Measurements from ENCODE around the gene PCTP. TPM values are rescaled to one million over a fixed set of nuclear protein-coding genes. Genes with fewer than 3 reads are reported as not detected.

Gene PCTP
- total RNA-seq, 1 experiment from 2014 or later, result 17.1 TPM

DNA sequence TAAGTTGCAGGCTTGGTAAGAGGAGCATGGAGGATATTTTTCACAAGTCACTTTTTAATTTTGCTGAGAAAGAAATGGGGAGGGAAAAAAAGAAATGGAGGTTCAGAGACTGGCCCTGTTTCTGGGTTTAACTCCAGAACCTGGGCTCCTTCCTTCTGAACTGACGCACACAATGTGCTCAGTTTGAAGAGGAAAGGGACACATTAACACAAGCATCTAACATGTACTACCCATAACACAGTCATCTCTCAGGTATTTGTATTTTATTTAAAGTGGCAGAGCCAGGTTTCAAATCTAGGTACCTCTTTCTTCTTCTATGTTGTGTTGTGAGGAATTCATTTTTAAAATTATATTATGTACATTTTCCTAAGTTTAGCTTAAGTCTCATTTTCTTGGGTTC, 22.9 kb upstream of the PCTP start:
- Mint-ChIP-seq H3K36me3 (ENCODE audit: insufficient read depth in 1 of 3, low read depth in 3 of 3) (no peaks in the 10 kb centered on the region), H3K27me3 (ENCODE audit: low read depth) (no peaks in the 10 kb centered on the region), H3K4me1 (peaks cover 40 to 56% of the 10 kb centered on the region in 2 experiments), H3K4me3 (no peak overlapping the region), H3K27ac (no peak overlapping the region), H3K9me3 (no peaks in the 10 kb centered on the region)
- Histone ChIP-seq H2BK20ac (ENCODE audit: low read depth, low read length, poor library complexity, severe bottlenecking) (no peak overlapping the region), H2AFZ (ENCODE audit: low read length) (no peak overlapping the region), H4K91ac (ENCODE audit: insufficient read length, low read depth, low read length) (no peak overlapping the region), H3K79me2 (ENCODE audit: insufficient read depth, low read length) (no peaks in the 10 kb centered on the region), H2AK5ac (ENCODE audit: insufficient read length, low read length) (no peak overlapping the region), H3K27ac (ENCODE audit: insufficient read length, low read depth, low read length) (no peak overlapping the region), H3K56ac (ENCODE audit: insufficient read length, low read depth, low read length) (no peak overlapping the region), H2BK120ac (ENCODE audit: low read depth, low read length, poor library complexity, severe bottlenecking) (no peak overlapping the region), H2BK12ac (ENCODE audit: insufficient read length, low read depth, low read length) (no peak overlapping the region), H3K9ac (ENCODE audit: extremely low read depth, insufficient read length, low read length) (no peak overlapping the region), H4K8ac (replicated peaks; ENCODE audit: insufficient read length, low read depth, low read length) (no peak overlapping the region), H3K9me3 (ENCODE audit: control insufficient read depth, low read depth, low read length) (no peaks in the 10 kb centered on the region), H3K4me1 (ENCODE audit: insufficient read depth, low read length) (peaks cover 9% of the 10 kb centered on the region; the same call in 1 of the 2 replicates), H3K14ac (ENCODE audit: insufficient read depth, low read length) (no peak overlapping the region), H2BK15ac (ENCODE audit: low read depth, low read length) (no peak overlapping the region), H3K79me1 (ENCODE audit: insufficient read depth, low read depth, low read length, poor library complexity, severe bottlenecking) (no peaks in the 10 kb centered on the region), H3T11ph (ENCODE audit: low read length) (no peak overlapping the region), H3K23me2 (ENCODE audit: insufficient read length, low read depth, low read length, poor library complexity, severe bottlenecking) (no peaks in the 10 kb centered on the region), H4K5ac (ENCODE audit: insufficient read length, low read depth, low read length) (no peak overlapping the region), H3K4me2 (ENCODE audit: insufficient read depth, insufficient read length, low read length) (no peak overlapping the region), H3K27me3 (ENCODE audit: insufficient read depth, low read length) (0 out of 2 replicates have a peak, but pooled peaks cover 3% of the 10 kb centered on the region), H4K20me1 (ENCODE audit: control insufficient read depth, insufficient read depth, insufficient read length) (no peaks in the 10 kb centered on the region), H3K23ac (ENCODE audit: insufficient read length, low read depth, low read length) (no peak overlapping the region), H2BK5ac (ENCODE audit: insufficient read length, low read length) (no peak overlapping the region), H3K4ac (ENCODE audit: low read depth, low read length) (no peak overlapping the region), H3K18ac (ENCODE audit: insufficient read length, low read depth, low read length) (no peak overlapping the region)
- TF ChIP-seq, protein P1, sequence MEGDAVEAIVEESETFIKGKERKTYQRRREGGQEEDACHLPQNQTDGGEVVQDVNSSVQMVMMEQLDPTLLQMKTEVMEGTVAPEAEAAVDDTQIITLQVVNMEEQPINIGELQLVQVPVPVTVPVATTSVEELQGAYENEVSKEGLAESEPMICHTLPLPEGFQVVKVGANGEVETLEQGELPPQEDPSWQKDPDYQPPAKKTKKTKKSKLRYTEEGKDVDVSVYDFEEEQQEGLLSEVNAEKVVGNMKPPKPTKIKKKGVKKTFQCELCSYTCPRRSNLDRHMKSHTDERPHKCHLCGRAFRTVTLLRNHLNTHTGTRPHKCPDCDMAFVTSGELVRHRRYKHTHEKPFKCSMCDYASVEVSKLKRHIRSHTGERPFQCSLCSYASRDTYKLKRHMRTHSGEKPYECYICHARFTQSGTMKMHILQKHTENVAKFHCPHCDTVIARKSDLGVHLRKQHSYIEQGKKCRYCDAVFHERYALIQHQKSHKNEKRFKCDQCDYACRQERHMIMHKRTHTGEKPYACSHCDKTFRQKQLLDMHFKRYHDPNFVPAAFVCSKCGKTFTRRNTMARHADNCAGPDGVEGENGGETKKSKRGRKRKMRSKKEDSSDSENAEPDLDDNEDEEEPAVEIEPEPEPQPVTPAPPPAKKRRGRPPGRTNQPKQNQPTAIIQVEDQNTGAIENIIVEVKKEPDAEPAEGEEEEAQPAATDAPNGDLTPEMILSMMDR (conservative IDR thresholded peaks at IDR 0.05), result no peak
- no CpG with 5 or more reads among the region's 1 CpG for whole genome bisulfite sequencing (ENCODE audit: extremely low coverage, insufficient read length, low lambda C conversion rate)
- no peak for DNase-seq
